ENCODE data around the gene TSPEAR. TPM values are rescaled to one million over a fixed set of nuclear protein-coding genes. Genes with fewer than 3 reads are reported as not detected.

TSPEAR gene
- total and polyA plus RNA-seq, 2 donors (not counting 1 experiment from before 2014, with no cell fraction given), result not detected

DNA sequence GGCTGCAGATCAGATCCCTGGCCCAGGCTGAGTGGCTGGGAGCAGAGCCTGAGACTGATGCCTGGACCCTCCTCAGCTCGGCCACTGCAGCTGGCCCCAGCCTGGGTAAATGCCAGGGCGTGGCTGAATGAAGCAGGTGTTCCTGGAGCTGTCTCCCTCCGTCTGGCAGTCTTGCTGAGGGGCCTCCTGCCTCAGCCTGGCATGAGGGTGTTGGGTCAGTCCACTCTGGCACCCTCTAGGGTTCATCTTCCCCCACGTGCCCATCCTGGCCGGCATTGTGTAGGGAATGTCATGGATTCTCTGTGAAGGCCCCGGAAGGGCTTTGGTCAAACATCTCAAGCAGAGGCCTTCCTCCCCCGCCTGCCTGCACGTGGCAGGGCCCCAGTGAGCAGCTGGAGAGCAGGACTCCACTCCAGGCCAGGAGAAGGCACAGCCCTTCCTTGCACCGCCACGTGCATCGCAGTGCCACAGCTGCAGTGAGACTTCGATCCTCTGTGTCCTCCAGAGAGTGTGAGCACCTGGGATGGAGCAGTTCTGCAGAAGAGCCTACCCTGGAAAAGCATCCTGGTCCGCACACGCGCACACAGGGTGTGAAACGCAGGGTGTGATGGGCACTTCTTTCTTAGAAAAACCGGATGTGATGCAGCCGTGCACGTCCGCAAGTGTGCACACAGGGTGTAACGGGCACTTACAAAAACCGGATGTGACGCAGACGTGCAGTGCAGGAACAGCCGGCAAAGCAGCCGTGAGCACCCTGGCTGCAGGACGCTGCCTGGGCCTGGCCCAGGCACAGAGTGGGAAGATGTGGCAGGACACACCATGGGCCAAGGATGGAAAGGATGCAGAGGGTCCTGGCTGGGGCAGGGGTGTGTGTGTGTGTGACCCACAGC is 142.5 kb downstream of the TSPEAR start:
- ATAC-seq (ENCODE audit: low read depth), result no peak
- POLR2A ChIA-PET, result no interaction called here
- no peak overlapping the region for H3K4me3 Mint-ChIP-seq
- TF ChIP-seq, protein P1, sequence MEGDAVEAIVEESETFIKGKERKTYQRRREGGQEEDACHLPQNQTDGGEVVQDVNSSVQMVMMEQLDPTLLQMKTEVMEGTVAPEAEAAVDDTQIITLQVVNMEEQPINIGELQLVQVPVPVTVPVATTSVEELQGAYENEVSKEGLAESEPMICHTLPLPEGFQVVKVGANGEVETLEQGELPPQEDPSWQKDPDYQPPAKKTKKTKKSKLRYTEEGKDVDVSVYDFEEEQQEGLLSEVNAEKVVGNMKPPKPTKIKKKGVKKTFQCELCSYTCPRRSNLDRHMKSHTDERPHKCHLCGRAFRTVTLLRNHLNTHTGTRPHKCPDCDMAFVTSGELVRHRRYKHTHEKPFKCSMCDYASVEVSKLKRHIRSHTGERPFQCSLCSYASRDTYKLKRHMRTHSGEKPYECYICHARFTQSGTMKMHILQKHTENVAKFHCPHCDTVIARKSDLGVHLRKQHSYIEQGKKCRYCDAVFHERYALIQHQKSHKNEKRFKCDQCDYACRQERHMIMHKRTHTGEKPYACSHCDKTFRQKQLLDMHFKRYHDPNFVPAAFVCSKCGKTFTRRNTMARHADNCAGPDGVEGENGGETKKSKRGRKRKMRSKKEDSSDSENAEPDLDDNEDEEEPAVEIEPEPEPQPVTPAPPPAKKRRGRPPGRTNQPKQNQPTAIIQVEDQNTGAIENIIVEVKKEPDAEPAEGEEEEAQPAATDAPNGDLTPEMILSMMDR (IDR thresholded peaks at IDR 0.05), result no peak
- no peak for TF ChIP-seq EZH2 (IDR thresholded peaks at IDR 0.05; ENCODE audit: borderline replicate concordance, insufficient read depth, low read depth, low read length, poor library complexity, severe bottlenecking)
- H3K79me2 ChIP-seq (ENCODE audit: control insufficient read depth, insufficient read depth, low read length), result no peaks in the 10 kb centered on the region
- H3K9me3 ChIP-seq (ENCODE audit: control extremely low read depth in 1 of 3, control insufficient read depth in 2 of 3, insufficient read depth in 1 of 3, low read length in 2 of 3), result peaks cover 0 to 18% (median 2%) of the 10 kb centered on the region in 3 donors
- H4K20me1 ChIP-seq (ENCODE audit: control insufficient read depth, insufficient read depth, low read length, poor library complexity, severe bottlenecking), result no peaks in the 10 kb centered on the region
- H3K27ac ChIP-seq (ENCODE audit: low read length in 2 of 2), result no peak overlapping the region
- H3K27ac Mint-ChIP-seq, result no peak overlapping the region
- H3K4me2 ChIP-seq (replicated peaks; ENCODE audit: low read depth, low read length, poor library complexity, severe bottlenecking), result no peak overlapping the region
- peaks cover 23% of the 10 kb centered on the region for H3K27me3 Mint-ChIP-seq
- intact Hi-C loops (cut with micrococcal nuclease), result loop anchor here (5.0 kb wide), 1 partner anchor 543 kb away; no protein-coding TSS in a partner anchor
- H3K4me1 Mint-ChIP-seq, result peaks cover 25% of the 10 kb centered on the region
- no peak overlapping the region for H3K9ac ChIP-seq (ENCODE audit: low read length)
- H2AFZ ChIP-seq (ENCODE audit: insufficient read depth, low read depth, low read length, poor library complexity, severe bottlenecking), result no peak overlapping the region
- no peaks in the 10 kb centered on the region for H3K36me3 ChIP-seq (replicated peaks in 1 of 2; ENCODE audit: control extremely low read depth in 1 of 2, control insufficient read depth in 1 of 2, extremely low read depth in 1 of 2, insufficient read depth in 2 of 2, low read length in 1 of 2)
- H3K4me1 ChIP-seq (ENCODE audit: control insufficient read depth in 2 of 2, insufficient read depth in 2 of 2, low read length in 2 of 2), result peaks cover 12 to 26% of the 10 kb centered on the region in 2 donors
- CTCF ChIA-PET, result no interaction called here
- no peak for DNase-seq
- peaks cover 2% of the 10 kb centered on the region for H3K9me3 Mint-ChIP-seq (ENCODE audit: insufficient read depth)
- no peak overlapping the region for H3K4me3 ChIP-seq (ENCODE audit: control extremely low read depth in 1 of 5, extremely low read depth in 1 of 5, insufficient read depth in 1 of 5, low read depth in 2 of 5, low read length in 4 of 5)
- peaks cover 0 to 2% (median 0%) of the 10 kb centered on the region in 4 experiments for H3K27me3 ChIP-seq (replicated peaks in 1 of 4; ENCODE audit: control extremely low read depth in 1 of 4, control insufficient read depth in 3 of 4, insufficient read depth in 4 of 4, low read length in 3 of 4)
- WGBS (ENCODE audit: insufficient coverage), result 84% methylated on average over 27 of the region's 27 CpGs

DNA sequence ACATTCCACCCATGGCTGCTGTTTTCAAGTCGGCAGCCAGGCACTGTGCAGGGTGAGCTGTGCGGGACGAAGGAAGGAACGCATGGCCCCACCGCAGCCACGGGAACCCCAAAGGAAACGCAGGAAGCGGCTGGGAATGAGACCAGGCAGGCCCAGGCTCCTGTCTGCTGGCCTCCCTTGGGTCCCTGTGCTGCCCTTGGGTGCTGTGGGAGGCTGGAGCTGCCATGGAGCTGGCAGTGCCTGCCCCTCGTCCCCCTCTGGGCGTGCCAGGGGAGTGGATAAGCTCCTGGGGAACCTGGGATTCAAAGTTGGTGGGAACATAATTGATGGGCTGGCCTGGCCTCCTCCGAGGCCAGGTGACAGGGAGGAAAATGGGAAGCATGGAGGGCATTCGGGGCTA is 143.1 kb downstream of the TSPEAR start:
- CTCF ChIA-PET, result no interaction called here
- no peak for ATAC-seq (ENCODE audit: low read depth)
- no peaks in the 10 kb centered on the region for H3K79me2 ChIP-seq (ENCODE audit: control insufficient read depth, insufficient read depth, low read length)
- peaks cover 23% of the 10 kb centered on the region for H3K27me3 Mint-ChIP-seq
- H3K27ac Mint-ChIP-seq, result no peak overlapping the region
- no peak overlapping the region for H3K9ac ChIP-seq (ENCODE audit: low read length)
- POLR2A ChIA-PET, result no interaction called here
- H3K4me1 ChIP-seq (ENCODE audit: control insufficient read depth in 2 of 2, insufficient read depth in 2 of 2, low read length in 2 of 2), result peaks cover 12 to 26% of the 10 kb centered on the region in 2 donors
- intact Hi-C loops (cut with micrococcal nuclease), result loop anchor here (5.0 kb wide), 1 partner anchor 544 kb away; no protein-coding TSS in a partner anchor
- H2AFZ ChIP-seq (ENCODE audit: insufficient read depth, low read depth, low read length, poor library complexity, severe bottlenecking), result no peak overlapping the region
- no peak overlapping the region for H3K4me2 ChIP-seq (replicated peaks; ENCODE audit: low read depth, low read length, poor library complexity, severe bottlenecking)
- no peak overlapping the region for H3K4me3 Mint-ChIP-seq
- H3K4me3 ChIP-seq (ENCODE audit: control extremely low read depth in 1 of 5, extremely low read depth in 1 of 5, insufficient read depth in 1 of 5, low read depth in 2 of 5, low read length in 4 of 5), result no peak overlapping the region
- peaks cover 25% of the 10 kb centered on the region for H3K4me1 Mint-ChIP-seq
- 83% methylated on average over 12 of the region's 12 CpGs for WGBS (ENCODE audit: insufficient coverage)
- no peaks in the 10 kb centered on the region for H3K36me3 ChIP-seq (replicated peaks in 1 of 2; ENCODE audit: control extremely low read depth in 1 of 2, control insufficient read depth in 1 of 2, extremely low read depth in 1 of 2, insufficient read depth in 2 of 2, low read length in 1 of 2)
- TF ChIP-seq, protein P1 (IDR thresholded peaks at IDR 0.05), result no peak
- no peak for TF ChIP-seq EZH2 (IDR thresholded peaks at IDR 0.05; ENCODE audit: borderline replicate concordance, insufficient read depth, low read depth, low read length, poor library complexity, severe bottlenecking)
- H3K27ac ChIP-seq (ENCODE audit: low read length in 2 of 2), result no peak overlapping the region
- peaks cover 2% of the 10 kb centered on the region for H3K9me3 Mint-ChIP-seq (ENCODE audit: insufficient read depth)
- H3K9me3 ChIP-seq (ENCODE audit: control extremely low read depth in 1 of 3, control insufficient read depth in 2 of 3, insufficient read depth in 1 of 3, low read length in 2 of 3), result peaks cover 0 to 18% (median 2%) of the 10 kb centered on the region in 3 donors
- no peaks in the 10 kb centered on the region for H3K27me3 ChIP-seq (replicated peaks in 1 of 4; ENCODE audit: control extremely low read depth in 1 of 4, control insufficient read depth in 3 of 4, insufficient read depth in 4 of 4, low read length in 3 of 4)
- DNase-seq, result no peak
- H4K20me1 ChIP-seq (ENCODE audit: control insufficient read depth, insufficient read depth, low read length, poor library complexity, severe bottlenecking), result no peaks in the 10 kb centered on the region

All from B cell (primary cell).